Transverse colon (tissue), 4 donors: Measurements from ENCODE around the gene PROSER1.

Experiments
- EP300 ChIP-seq: sonication (generic); formaldehyde crosslinking; IDR thresholded peaks from one replicate; pipeline ENCODE4 v1.6.1; 2017; ENCODE audit warnings: antibody characterized with exemption, low read depth
- POLR2A ChIP-seq: fragments of 450-650 bp; IDR thresholded peaks from one replicate; pipeline ENCODE4 v1.6.1; 2016; ENCODE audit warnings: antibody characterized with exemption, mild to moderate bottlenecking, moderate library complexity
- POLR2AphosphoS5 ChIP-seq, 3 donors: sonication (generic); formaldehyde crosslinking; IDR thresholded peaks; one replicate each; pipeline ENCODE4 v1.6.1; 2016; ENCODE audit warnings: antibody characterized with exemption in 3 of 3
- TF ChIP-seq, protein P1 (sequence below), 5 experiments: fragments of 200-600 bp in 3 of 5; fragments of 450-650 bp in 2 of 5; sonication (generic) in 3 of 5; IDR thresholded peaks; 1 replicate in 2 of 5; 2 replicates in 3 of 5; pipeline ENCODE4 v1.5.1; 2016 to 2017; ENCODE audit warnings: antibody characterized with exemption in 5 of 5, inconsistent platforms in 3 of 5, mild to moderate bottlenecking in 2 of 5, moderate library complexity in 1 of 5

GRCh38 chr13:39016787-39017186 is 21.1 kb downstream of the PROSER1 start:
- TF ChIP-seq POLR2A (no peak), EP300 (no peak), POLR2AphosphoS5 (IDR thresholded peaks at IDR 0.05) (no peak)
- TF ChIP-seq, protein P1, sequence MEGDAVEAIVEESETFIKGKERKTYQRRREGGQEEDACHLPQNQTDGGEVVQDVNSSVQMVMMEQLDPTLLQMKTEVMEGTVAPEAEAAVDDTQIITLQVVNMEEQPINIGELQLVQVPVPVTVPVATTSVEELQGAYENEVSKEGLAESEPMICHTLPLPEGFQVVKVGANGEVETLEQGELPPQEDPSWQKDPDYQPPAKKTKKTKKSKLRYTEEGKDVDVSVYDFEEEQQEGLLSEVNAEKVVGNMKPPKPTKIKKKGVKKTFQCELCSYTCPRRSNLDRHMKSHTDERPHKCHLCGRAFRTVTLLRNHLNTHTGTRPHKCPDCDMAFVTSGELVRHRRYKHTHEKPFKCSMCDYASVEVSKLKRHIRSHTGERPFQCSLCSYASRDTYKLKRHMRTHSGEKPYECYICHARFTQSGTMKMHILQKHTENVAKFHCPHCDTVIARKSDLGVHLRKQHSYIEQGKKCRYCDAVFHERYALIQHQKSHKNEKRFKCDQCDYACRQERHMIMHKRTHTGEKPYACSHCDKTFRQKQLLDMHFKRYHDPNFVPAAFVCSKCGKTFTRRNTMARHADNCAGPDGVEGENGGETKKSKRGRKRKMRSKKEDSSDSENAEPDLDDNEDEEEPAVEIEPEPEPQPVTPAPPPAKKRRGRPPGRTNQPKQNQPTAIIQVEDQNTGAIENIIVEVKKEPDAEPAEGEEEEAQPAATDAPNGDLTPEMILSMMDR (IDR thresholded peaks at IDR 0.05): peak; percentile 34 to 50 (median 40)
